Activated naive CD4-positive, alpha-beta T cell treated with Interleukin-2 at 50 U/mL for 16 hours (primary cell): Measurements from ENCODE around the gene MYO1C.
"Not testable (repeated sequence)": the region's sequence is repeated elsewhere in the genome, so short reads cannot be mapped to it uniquely, and the experiment has no call there.

Experiments
- DNase-seq: peaks from one replicate; pipeline ENCODE4 v3.0.0-alpha.2; 2020

MYO1C gene

GRCh38 chr17:1420163-1420562 lies 72.3 kb downstream of the MYO1C start:
- DNase-seq = no peak

GRCh38 chr17:1418476-1418875 lies 74.0 kb downstream of the MYO1C start:
- DNase-seq = not testable (repeated sequence)

- DNase-seq = no peak
Observed at GRCh38 chr17:1416414-1416813, 76.1 kb downstream of the MYO1C start.

GRCh38 chr17:1414634-1415033 lies 77.9 kb downstream of the MYO1C start:
- no peak for DNase-seq
